Erythroblast (primary cell): ENCODE results near the gene SETDB1.

Experiments used
- GATA1 ChIP-seq: IDR thresholded peaks from 2 replicates; pipeline ENCODE4 v1.6.1; 2011; ENCODE audit warnings: low read depth, mild to moderate bottlenecking, control low read depth, low read length, moderate library complexity
- POLR2A ChIP-seq: IDR thresholded peaks from 2 replicates; pipeline ENCODE4 v1.6.1; 2011; ENCODE audit warnings: mild to moderate bottlenecking, low read length

GRCh38 chr1:150909585-150910180, 16.5 kb upstream of the SETDB1 start:
- TF ChIP-seq POLR2A (no peak), GATA1 (no peak)
